ENCODE results near the gene FGF6. TPM values are rescaled to one million over a fixed set of nuclear protein-coding genes. Genes with fewer than 3 reads are reported as not detected.

Gene FGF6
- total RNA-seq, 4 donors from 2014 or later, result not detected

DNA sequence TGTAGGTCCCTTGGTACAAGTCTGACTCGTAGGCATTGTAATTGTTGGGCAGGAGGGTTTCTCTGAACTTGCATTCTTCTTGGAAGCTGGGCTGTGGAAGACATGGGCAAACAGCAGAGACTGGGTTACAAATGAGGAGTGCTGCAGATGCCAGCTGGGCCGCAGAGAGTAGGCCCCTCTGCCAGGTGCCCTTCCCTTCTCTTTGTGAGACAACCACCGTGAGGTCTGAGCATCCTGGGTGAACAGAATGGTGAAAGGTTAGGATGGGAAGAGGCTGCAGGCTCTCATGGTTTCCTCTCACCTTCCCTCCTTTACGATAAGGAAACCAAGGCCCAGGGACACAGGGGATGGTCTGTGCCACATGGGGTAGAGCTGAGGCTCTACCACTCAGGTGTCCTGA, 11.3 kb downstream of the FGF6 start:
- Histone ChIP-seq H3K9me3 (no peaks in the 10 kb centered on the region), H3K27me3 (peaks cover 7% of the 10 kb centered on the region), H3K36me3 (no peaks in the 10 kb centered on the region), H3K4me3 (no peak overlapping the region), H3K4me1 (no peaks in the 10 kb centered on the region), H3K27ac (no peak overlapping the region)
- TF ChIP-seq POLR2A (IDR thresholded peaks at IDR 0.05), result no peak
- no peak for TF ChIP-seq EP300 (IDR thresholded peaks at IDR 0.05)
- no peak for TF ChIP-seq POLR2AphosphoS5 (IDR thresholded peaks at IDR 0.05)
- WGBS, 2 donors (ENCODE audit: low coverage in 1 of 2), result 93 to 94% methylated on average over 2 of the region's 4 CpGs
- no peak for ATAC-seq

DNA sequence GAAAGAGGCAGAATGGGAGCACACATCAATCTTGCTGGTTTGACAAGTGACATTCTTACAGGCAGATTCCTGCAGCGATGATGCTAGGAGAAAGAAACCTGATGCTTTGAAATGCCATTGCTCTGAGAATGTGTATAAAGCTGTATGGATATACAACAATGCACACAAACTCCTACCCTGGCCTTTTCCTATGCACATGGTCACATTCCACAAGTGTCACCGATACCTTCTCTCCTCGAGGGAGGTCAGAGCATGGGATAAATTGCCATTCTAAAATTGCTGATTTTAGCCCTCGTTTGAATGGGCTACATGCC, 11.9 kb downstream of the FGF6 start:
- H3K27ac ChIP-seq, result no peak overlapping the region
- no peaks in the 10 kb centered on the region for H3K4me1 ChIP-seq
- H3K27me3 ChIP-seq, result peaks cover 7% of the 10 kb centered on the region
- TF ChIP-seq, protein P1, sequence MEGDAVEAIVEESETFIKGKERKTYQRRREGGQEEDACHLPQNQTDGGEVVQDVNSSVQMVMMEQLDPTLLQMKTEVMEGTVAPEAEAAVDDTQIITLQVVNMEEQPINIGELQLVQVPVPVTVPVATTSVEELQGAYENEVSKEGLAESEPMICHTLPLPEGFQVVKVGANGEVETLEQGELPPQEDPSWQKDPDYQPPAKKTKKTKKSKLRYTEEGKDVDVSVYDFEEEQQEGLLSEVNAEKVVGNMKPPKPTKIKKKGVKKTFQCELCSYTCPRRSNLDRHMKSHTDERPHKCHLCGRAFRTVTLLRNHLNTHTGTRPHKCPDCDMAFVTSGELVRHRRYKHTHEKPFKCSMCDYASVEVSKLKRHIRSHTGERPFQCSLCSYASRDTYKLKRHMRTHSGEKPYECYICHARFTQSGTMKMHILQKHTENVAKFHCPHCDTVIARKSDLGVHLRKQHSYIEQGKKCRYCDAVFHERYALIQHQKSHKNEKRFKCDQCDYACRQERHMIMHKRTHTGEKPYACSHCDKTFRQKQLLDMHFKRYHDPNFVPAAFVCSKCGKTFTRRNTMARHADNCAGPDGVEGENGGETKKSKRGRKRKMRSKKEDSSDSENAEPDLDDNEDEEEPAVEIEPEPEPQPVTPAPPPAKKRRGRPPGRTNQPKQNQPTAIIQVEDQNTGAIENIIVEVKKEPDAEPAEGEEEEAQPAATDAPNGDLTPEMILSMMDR (IDR thresholded peaks at IDR 0.05), result no peak
- TF ChIP-seq POLR2AphosphoS5 (IDR thresholded peaks at IDR 0.05) (no peak), POLR2A (IDR thresholded peaks at IDR 0.05) (no peak), EP300 (IDR thresholded peaks at IDR 0.05) (no peak)
- no peaks in the 10 kb centered on the region for H3K9me3 ChIP-seq
- no peak overlapping the region for H3K4me3 ChIP-seq
- WGBS, 2 donors (ENCODE audit: low coverage in 1 of 2), result 37 to 49% methylated on average over 3 to 4 of the region's 4 CpGs
- no peaks in the 10 kb centered on the region for H3K36me3 ChIP-seq
- ATAC-seq, result no peak

DNA sequence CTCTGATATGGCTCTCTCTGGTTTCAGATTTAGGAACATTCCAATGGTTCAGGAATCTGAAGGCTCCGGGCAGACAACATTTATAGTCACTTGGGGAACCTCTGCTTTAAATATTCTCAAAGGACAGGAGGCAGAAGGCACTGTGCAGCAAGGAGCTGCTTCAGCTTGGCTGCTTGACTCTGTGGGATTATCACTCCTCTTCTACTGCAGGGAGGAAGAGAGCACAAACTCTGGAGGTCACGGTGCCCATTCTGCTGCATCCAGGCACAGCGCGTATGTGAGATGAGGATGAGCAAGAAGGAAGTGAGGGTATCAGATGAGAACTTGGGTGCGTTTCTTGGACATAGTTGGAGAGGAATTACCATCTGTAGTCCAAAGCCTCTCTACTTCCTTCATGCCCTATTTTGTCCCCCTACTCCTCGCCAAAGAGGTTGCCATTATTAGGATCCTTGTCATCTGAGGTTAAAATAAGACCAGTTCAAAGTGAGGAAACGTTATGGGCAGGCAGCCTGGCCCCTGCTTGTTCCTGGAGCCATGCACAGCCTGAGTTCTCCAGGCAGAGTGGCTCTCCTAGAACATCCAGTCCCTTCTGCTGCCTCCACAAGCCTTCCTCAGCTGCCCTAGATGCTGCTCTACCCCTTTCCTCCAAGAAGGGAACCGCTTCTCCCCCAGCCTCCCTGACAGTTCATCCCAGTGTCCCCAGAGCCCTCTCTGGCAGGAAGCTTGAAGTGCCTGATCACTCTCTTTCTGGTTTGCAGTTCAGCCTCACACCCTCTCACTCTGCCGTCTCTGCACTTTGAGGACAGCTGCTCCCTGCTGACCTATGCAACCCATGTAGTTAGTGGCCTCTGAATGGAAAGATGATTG, 12.5 kb downstream of the FGF6 start:
- WGBS, 2 donors (ENCODE audit: low coverage in 1 of 2), result 48 to 54% methylated on average over 5 to 8 of the region's 9 CpGs
- no peak for TF ChIP-seq POLR2A (IDR thresholded peaks at IDR 0.05)
- no peak for TF ChIP-seq EP300 (IDR thresholded peaks at IDR 0.05)
- TF ChIP-seq, protein P1 (IDR thresholded peaks at IDR 0.05), result no peak
- TF ChIP-seq POLR2AphosphoS5 (IDR thresholded peaks at IDR 0.05), result no peak
- no peaks in the 10 kb centered on the region for H3K4me1 ChIP-seq
- H3K27ac ChIP-seq, result no peak overlapping the region
- no peak for ATAC-seq
- no peak overlapping the region for H3K4me3 ChIP-seq
- H3K27me3 ChIP-seq, result peaks cover 7% of the 10 kb centered on the region
- no peaks in the 10 kb centered on the region for H3K36me3 ChIP-seq
- H3K9me3 ChIP-seq, result no peaks in the 10 kb centered on the region

DNA sequence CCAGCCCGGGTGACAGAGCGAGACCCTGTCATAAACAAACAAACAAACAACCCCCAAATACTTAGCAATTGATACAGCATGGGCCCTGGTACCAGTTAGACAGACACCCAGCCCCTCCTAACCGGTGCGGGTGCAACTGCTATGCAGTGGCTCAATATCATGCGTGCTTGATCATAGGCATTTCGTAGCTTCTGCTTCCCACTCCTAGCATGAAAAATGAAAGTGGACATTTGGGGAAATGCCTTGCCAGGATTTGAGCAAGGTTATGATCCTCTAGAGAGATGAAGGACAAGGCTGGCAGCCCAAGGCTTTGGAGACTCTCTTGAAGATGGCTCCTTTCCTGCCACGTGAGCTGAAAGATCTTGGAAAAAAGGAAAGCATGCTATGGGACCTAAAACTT, 13.7 kb downstream of the FGF6 start:
- no peaks in the 10 kb centered on the region for H3K4me1 ChIP-seq
- no peaks in the 10 kb centered on the region for H3K36me3 ChIP-seq
- WGBS, 2 donors (ENCODE audit: low coverage in 1 of 2), result 85% methylated on average over 4 of the region's 7 CpGs; no CpG with 5 or more reads in 1 of the 2 donors
- ATAC-seq, result no peak
- H3K27ac ChIP-seq, result no peak overlapping the region
- H3K4me3 ChIP-seq, result no peak overlapping the region
- no peak for TF ChIP-seq POLR2AphosphoS5 (IDR thresholded peaks at IDR 0.05)
- peaks cover 7% of the 10 kb centered on the region for H3K27me3 ChIP-seq
- H3K9me3 ChIP-seq, result no peaks in the 10 kb centered on the region

DNA sequence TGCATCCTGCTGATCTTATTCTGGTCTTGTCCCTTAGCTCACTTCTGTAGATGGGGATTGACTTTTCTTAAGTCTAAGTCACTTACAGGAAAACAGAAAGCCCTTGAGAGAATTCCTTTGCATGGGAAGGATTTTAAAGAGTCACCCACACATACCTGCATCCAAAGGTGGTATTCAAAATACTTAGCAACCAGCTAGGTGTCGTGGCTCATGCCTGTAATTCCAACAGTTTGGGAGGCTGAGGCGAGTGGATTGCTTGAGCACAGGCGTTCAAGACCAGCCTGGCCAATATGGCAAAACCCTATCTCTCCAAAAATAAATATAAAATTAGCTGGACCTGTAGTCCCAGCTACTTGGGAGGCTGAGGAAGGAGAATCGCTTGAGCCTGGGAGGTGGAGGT, 14.2 kb downstream of the FGF6 start:
- Histone ChIP-seq H3K4me1 (no peaks in the 10 kb centered on the region), H3K36me3 (no peaks in the 10 kb centered on the region), H3K27ac (no peak overlapping the region), H3K27me3 (peaks cover 7% of the 10 kb centered on the region), H3K4me3 (no peak overlapping the region), H3K9me3 (no peaks in the 10 kb centered on the region)
- 86 to 100% methylated on average over 2 to 3 of the region's 4 CpGs for WGBS, 2 donors (ENCODE audit: low coverage in 1 of 2)
- ATAC-seq, result no peak
- no peak for TF ChIP-seq EP300 (IDR thresholded peaks at IDR 0.05)
- TF ChIP-seq, protein P1 (IDR thresholded peaks at IDR 0.05), result no peak
- TF ChIP-seq POLR2A (IDR thresholded peaks at IDR 0.05), result no peak
- TF ChIP-seq POLR2AphosphoS5 (IDR thresholded peaks at IDR 0.05), result no peak

DNA sequence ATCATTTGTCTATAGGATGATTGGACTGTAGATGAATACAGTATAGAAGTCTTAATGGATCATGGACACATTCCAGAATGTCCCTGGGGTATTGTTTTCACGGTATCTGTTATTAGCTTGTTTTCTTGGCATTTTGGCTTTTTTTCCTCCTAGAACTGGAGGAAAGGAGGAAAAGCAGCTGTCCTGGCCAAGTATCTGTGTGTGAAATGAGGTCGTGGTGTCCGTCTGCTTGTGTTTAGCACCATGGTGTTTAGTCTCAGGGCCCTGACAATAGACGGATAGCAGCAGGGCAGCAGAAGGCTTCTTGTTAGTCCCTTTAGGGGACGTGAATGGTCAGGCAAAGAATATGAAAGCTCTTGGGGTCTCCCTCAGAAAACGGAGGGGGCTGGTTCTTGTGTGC, 21.2 kb downstream of the FGF6 start:
- ATAC-seq, result no peak
- no peaks in the 10 kb centered on the region for H3K27me3 ChIP-seq
- no peaks in the 10 kb centered on the region for H3K36me3 ChIP-seq
- TF ChIP-seq EP300 (IDR thresholded peaks at IDR 0.05) (no peak), POLR2A (IDR thresholded peaks at IDR 0.05) (no peak), POLR2AphosphoS5 (IDR thresholded peaks at IDR 0.05) (no peak)
- TF ChIP-seq, protein P1 (IDR thresholded peaks at IDR 0.05), result no peak
- no peaks in the 10 kb centered on the region for H3K9me3 ChIP-seq
- no peaks in the 10 kb centered on the region for H3K4me1 ChIP-seq
- H3K27ac ChIP-seq, result no peak overlapping the region
- WGBS, 2 donors (ENCODE audit: low coverage in 1 of 2), result 35 to 49% methylated on average over 3 to 6 of the region's 6 CpGs
- H3K4me3 ChIP-seq, result no peak overlapping the region

All from gastroesophageal sphincter (tissue), 4 donors.